Measurements from ENCODE around the gene PLCH1.

PLCH1 gene

GRCh38 chr3:155390351-155390750 lies 354.5 kb downstream of the PLCH1 start:
- no peak for TF ChIP-seq CTCF (IDR thresholded peaks at IDR 0.05; ENCODE audit: insufficient read depth, low read depth, low read length, missing control alignments)
- no peak overlapping the region for H3K4me3 ChIP-seq (ENCODE audit: low read length)
- no peak for DNase-seq (ENCODE audit: low read depth)

DNA sequence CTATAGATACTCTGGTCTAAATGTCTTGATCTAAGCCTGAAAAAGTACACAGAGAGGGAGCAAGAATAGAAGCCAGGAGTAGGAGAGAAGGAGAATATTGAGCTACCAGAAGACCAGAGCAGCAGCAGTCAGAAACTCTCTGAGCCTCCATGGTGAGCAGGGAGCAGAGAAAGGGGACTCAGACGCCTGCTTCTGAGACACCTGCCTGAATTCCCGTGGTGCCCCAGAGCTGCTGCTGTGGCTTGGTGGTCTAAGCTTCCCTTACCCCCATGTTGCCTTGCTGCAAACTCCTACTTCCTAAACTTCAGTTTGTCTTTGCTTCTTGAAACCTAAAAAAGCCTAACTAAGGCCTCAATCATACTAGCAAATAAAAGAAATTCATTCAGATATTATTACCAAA lies 356.5 kb downstream of the PLCH1 start:
- H3K4me3 ChIP-seq (ENCODE audit: low read length), result no peak overlapping the region
- DNase-seq (ENCODE audit: low read depth), result no peak
- TF ChIP-seq CTCF (IDR thresholded peaks at IDR 0.05; ENCODE audit: insufficient read depth, low read depth, low read length, missing control alignments), result no peak

- no peak overlapping the region for H3K4me3 ChIP-seq (ENCODE audit: low read length)
- TF ChIP-seq CTCF (IDR thresholded peaks at IDR 0.05; ENCODE audit: insufficient read depth, low read depth, low read length, missing control alignments), result no peak
- peak; percentile 6 for DNase-seq (ENCODE audit: low read depth)
Measured at GRCh38 chr3:155387571-155387970, 357.3 kb downstream of the PLCH1 start.

GRCh38 chr3:155386919-155387318 lies 358.0 kb downstream of the PLCH1 start:
- DNase-seq (ENCODE audit: low read depth), result no peak

GRCh38 chr3:155385896-155386625 lies 358.8 kb downstream of the PLCH1 start:
- no peak overlapping the region for H3K4me3 ChIP-seq (ENCODE audit: low read length)
- DNase-seq (ENCODE audit: low read depth), result no peak
- TF ChIP-seq CTCF (IDR thresholded peaks at IDR 0.05; ENCODE audit: insufficient read depth, low read depth, low read length, missing control alignments), result no peak

More at GRCh38 chr3:155386919-155387318, 358.0 kb downstream of the PLCH1 start:
- no peak for TF ChIP-seq CTCF (IDR thresholded peaks at IDR 0.05; ENCODE audit: insufficient read depth, low read depth, low read length, missing control alignments)
- no peak overlapping the region for H3K4me3 ChIP-seq (ENCODE audit: low read length)

- peak; percentile 74 for DNase-seq (ENCODE audit: low read depth)
- TF ChIP-seq CTCF (IDR thresholded peaks at IDR 0.05; ENCODE audit: insufficient read depth, low read depth, low read length, missing control alignments), result peak; percentile 97
Measured at GRCh38 chr3:155382396-155383042, 362.4 kb downstream of the PLCH1 start.

More at GRCh38 chr3:155382396-155383042, 362.4 kb downstream of the PLCH1 start:
- H3K4me3 ChIP-seq (ENCODE audit: low read length), result no peak overlapping the region

Data from epithelial cell of esophagus (primary cell).